ENCODE data around the gene RAB33A. TPM values are rescaled to one million over a fixed set of nuclear protein-coding genes. Genes with fewer than 3 reads are reported as not detected.
A peak's percentile ranks its signal among the peaks of the same experiment; 100 is the strongest.

RAB33A gene
- not detected for total RNA-seq

DNA sequence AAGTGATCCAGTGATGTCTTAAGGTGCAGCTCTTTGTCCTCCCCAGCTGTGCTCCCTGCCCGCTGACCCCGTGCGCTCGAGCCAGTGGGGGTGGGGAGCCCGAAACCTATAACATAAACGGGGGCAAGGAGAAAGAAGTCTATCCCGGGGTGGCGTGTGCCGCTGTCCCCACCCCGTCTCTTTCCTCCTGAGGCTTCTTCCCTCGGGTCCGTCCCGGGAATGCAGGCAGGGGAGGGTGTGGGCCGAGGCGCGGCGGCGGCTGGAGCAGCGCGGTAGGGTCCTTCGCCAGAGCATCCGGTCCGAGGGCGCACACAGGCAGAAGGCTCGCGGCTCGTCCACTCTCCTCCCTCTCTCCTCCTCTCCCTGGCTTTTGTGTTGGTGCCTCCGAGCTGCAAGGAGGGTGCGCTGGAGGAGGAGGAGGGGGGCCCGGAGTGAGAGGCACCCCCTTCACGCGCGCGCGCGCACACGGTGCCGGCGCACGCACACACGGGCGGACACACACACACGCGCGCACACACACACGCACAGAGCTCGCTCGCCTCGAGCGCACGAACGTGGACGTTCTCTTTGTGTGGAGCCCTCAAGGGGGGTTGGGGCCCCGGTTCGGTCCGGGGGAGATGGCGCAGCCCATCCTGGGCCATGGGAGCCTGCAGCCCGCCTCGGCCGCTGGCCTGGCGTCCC lies at the start of gene RAB33A:
Gene RAB33A, plus strand, starts transcription at position 517 of the 681 bp plus-strand sequence. Its CDS starts 101 bp downstream, at position 618.
- ATAC-seq (peak; percentile 46), DNase-seq (ENCODE audit: low spot score) (no peak)
- intact Hi-C loops (cut with DNase I): no loop called here

GRCh38 chrX:130124577-130124976 lies 47.2 kb upstream of the RAB33A start:
- intact Hi-C loops (cut with DNase I): no loop called here
- DNase-seq (ENCODE audit: low spot score): no peak
- ATAC-seq: no peak

GRCh38 chrX:130125091-130125874 lies 46.5 kb upstream of the RAB33A start:
- DNase-seq (ENCODE audit: low spot score) (no peak), ATAC-seq (peak; percentile 76)
- intact Hi-C loops (cut with DNase I): no loop called here

- no peak for DNase-seq (ENCODE audit: low spot score)
- ATAC-seq: no peak
- intact Hi-C loops (cut with DNase I): no loop called here
These were observed 40.8 kb upstream of the RAB33A start for GRCh38 chrX:130130990-130131389.

- DNase-seq (ENCODE audit: low spot score) (no peak), ATAC-seq (no peak)
- intact Hi-C loops (cut with DNase I): no loop called here
These were observed 35.3 kb upstream of the RAB33A start for GRCh38 chrX:130136496-130136895.

DNA sequence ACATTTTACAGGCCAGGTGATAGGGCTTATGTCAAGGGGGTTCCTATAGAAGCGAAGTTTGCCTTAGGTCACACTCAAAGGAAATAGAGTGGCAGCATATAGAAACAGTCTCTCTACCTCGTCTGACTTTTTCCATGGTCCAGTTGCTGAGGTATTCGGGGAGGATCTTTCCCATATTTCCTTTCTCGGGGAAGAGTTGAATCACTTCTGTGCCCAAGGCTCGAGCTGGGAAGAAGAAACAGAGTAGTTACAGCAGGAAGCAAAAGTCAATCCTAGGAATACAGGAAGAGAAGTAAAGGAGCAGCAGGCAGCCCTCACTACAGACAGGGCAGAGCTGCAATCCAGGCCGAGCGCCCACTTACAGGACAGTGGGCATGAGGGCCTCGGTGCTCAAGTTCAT lies 34.8 kb upstream of the RAB33A start:
- intact Hi-C loops (cut with DNase I): no loop called here
- DNase-seq (ENCODE audit: low spot score): no peak
- no peak for ATAC-seq

DNA sequence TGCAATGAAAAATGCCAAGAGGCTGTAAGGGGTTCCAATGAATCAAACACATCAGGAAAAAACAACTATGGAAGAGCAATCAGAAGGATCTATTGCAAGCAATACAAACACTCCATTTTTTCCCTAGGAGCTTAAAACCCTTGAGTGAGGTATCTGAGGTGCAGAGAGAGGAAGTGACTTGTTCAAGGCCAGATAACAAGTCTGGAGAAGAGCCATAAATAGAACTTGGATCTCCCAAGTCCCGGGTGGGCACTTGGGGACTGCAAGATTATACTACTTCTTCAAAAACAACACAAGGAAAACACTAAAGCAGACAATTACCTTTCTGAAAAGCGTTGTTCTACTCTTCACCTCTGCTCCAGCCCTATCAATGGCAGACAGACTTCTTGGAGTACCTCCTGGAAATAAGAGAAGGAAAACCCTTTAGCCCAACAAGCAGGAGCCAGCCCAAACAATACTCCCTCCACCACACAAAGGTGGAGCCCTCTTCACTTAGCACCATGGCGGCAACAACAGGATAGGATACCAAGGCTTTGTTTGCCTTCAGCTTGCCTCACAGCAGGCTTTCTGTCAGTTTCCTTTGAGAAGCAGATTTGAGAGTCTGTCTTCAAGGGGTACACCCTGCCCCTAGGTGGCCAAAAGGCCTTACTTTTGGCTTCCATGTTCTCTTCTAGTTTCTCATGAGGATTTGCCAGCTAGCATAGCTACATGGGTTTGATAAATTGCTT lies 32.1 kb upstream of the RAB33A start:
- DNase-seq (ENCODE audit: low spot score) (no peak), ATAC-seq (no peak)
- intact Hi-C loops (cut with DNase I): no loop called here

DNA sequence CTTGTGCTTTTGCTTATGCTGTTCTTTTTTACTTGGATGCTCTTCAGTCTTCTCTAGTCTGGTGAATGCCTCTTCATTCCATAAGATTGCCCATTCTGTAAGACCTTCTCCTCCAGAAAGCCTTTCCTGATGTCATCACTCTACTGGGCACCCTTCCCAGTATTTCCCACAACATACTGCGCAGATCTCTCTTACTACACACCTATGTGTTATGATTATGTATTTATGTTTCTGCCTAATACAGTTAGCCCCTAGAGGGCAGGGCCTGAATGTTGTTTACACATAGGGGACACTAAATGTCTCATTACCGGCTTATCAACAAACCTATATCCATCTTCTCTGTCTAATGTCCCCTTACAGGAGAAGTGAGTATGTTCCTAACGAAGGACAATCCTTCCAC lies 27.3 kb upstream of the RAB33A start:
- intact Hi-C loops (cut with DNase I): no loop called here
- ATAC-seq (no peak), DNase-seq (ENCODE audit: low spot score) (no peak)

- no peak for ATAC-seq
These were observed 26.6 kb upstream of the RAB33A start for GRCh38 chrX:130145123-130145522.

GRCh38 chrX:130147631-130148030 lies 24.1 kb upstream of the RAB33A start:
- ATAC-seq: no peak
- intact Hi-C loops (cut with DNase I): no loop called here
- DNase-seq (ENCODE audit: low spot score): no peak

More at GRCh38 chrX:130145123-130145522, 26.6 kb upstream of the RAB33A start:
- DNase-seq (ENCODE audit: low spot score): no peak
- intact Hi-C loops (cut with DNase I): no loop called here

DNA sequence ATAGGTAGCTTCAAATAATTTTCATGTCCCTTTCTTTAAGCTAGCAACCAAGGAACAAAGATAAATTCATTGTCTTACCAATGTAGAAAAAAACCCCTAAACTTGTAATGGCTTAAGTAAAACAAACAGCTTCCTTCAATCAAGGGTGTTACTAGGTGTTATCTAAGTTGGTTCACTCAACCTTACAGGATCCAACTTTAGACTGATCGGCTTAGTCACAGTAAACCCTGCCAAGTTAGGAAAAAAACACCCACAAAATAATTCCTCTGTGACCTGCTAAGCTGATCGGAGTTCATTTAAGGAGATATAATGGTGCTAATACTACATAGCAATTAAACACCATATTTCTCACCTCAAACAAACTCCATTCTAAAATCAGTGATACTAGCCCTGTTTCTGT lies 16.2 kb upstream of the RAB33A start:
- no peak for ATAC-seq
- no peak for DNase-seq (ENCODE audit: low spot score)
- intact Hi-C loops (cut with DNase I): no loop called here

DNA sequence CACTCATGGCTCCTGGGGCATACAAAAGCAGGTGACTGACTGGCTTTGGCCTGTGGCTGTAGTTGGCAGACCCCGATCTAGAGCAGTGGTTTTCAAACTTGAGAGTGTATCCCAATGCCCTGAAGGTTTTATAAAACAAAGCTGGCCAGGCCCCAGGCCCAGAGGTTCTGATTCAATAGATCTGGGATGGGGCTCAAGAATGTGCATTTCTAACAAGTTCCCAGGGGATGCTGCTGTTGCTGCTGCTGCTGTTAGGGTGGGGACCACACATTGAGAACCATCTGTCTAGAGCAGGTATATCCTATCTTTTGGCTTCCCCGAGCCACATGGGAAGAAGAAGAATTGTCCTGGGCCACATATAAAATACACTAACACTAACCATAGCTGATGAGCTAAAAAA lies 13.5 kb upstream of the RAB33A start:
- no peak for ATAC-seq
- DNase-seq (ENCODE audit: low spot score): no peak
- intact Hi-C loops (cut with DNase I): no loop called here

DNA sequence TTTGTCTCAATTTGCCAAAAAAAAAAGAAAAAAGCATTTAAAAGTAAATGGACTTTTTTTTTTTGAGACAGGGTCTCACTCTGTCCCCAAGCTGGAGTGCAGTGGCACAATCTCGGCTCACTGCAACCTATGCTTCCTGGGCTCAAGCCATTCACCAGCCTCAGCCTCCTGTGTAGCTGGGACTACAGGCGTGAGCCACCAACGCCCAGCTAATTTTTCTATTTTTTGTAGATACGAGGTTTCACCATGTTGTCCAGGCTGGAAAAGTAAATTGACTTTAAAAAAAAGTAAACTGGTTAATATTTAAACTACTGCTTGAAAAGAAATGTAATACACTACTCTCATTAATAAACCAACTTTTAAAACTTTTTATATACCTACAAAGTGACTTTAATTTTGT lies 12.0 kb upstream of the RAB33A start:
- intact Hi-C loops (cut with DNase I): no loop called here

GRCh38 chrX:130162094-130162735 lies 9.5 kb upstream of the RAB33A start:
- ATAC-seq: no peak
- DNase-seq (ENCODE audit: low spot score): no peak
- intact Hi-C loops (cut with DNase I): no loop called here

More for the DNA sequence above, 12.0 kb upstream of the RAB33A start:
- ATAC-seq (no peak), DNase-seq (ENCODE audit: low spot score) (no peak)

DNA sequence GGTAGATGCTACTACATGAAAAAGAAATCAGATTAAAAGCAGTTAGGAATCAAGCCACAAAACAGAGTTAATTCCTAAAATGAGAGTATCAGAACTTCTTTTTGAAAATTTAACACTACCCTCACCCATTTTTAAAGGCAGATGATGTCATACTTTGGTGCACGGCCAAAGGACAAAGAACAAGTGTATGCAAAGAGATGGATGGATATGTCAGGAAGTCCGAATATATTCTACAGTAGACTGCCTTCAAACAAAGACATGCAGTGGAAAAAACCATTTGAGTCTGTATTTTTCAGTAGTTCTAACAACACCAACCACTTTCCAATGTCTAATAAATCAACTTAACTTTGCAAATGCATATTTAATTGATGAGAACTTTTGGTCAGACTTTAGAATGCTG lies 8.4 kb upstream of the RAB33A start:
- ATAC-seq (no peak), DNase-seq (ENCODE audit: low spot score) (no peak)
- intact Hi-C loops (cut with DNase I): no loop called here

GRCh38 chrX:130165181-130165702 lies 6.5 kb upstream of the RAB33A start:
- no peak for ATAC-seq
- intact Hi-C loops (cut with DNase I): no loop called here
- no peak for DNase-seq (ENCODE audit: low spot score)

DNA sequence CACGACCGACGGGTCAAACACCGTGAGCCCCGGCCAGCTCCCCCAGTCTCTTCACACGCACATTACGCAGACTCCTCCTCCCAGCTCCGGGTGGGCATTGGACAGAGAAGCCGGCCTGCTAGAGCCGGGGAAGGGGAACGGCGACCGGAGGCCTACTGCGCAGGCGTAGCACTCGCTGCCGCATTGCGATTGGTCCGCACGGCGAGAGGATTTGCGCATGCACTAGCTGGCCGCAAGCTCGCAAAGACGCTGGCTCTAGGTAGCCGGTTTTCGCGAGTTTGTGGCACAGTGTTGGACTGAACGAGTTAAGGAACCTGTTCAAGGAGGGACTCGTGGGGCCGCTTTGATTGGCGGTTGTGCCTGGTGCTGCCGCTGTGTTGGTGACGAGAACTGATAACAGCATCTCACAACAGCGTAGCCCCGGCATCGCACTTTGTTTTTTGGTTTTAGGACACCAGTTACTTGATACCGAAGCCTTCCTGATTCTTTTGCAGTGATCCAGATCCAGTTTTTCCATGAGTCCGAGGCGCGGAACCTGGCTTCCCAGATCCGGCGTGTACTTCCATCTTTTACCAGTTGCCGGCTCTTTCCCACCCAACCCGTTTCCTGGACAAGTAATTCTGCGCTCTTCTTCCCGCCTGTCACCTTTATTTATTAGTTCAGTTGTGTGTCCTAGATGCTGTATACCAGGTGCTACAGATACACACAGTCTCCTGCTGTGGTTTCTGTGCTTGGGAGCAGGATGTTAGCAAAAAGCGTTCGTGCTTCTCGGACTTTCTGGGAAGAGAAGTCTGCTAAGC lies 5.9 kb upstream of the RAB33A start, which contains the start of gene AIFM1:
Gene AIFM1, minus strand, starts transcription at position 139 of the 800 bp plus-strand sequence. CDS start 185 bp downstream, outside the sequence.
- DNase-seq (ENCODE audit: low spot score) (peak; percentile 93), ATAC-seq (peak; percentile 98)
- intact Hi-C loops (cut with DNase I): no loop called here

DNA sequence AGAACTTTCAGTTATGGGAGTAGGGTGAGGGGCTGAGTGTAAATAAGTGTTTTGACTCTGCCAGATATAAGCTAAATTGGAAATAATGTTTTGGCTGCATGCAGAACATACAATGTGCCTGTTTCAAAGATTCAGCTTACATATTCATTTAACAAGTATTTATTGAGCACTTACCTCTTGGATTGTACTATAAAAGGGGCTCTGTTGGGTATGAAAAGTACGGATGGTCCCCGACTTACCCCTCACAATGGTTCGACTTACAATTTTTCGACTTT lies 5.3 kb upstream of the RAB33A start:
- DNase-seq (ENCODE audit: low spot score) (no peak), ATAC-seq (no peak)
- intact Hi-C loops (cut with DNase I): no loop called here

GRCh38 chrX:130167040-130167439 lies 4.7 kb upstream of the RAB33A start:
- DNase-seq (ENCODE audit: low spot score) (no peak), ATAC-seq (no peak)
- intact Hi-C loops (cut with DNase I): no loop called here
